B cell (primary cell): ENCODE results near the gene XYLT1. TPM values are rescaled to one million over a fixed set of nuclear protein-coding genes. Genes with fewer than 3 reads are reported as not detected.

Experiments used
- ATAC-seq: fragments of 200-7000 bp; cut with Tn5 transposase; one replicate; pipeline ENCODE4 v1.10.0; 2021; ENCODE audit warnings: low read depth, mild to moderate bottlenecking, moderate number of reproducible peaks, moderate library complexity
- CTCF ChIA-PET: fragments of 350-600 bp; sonication (Branson Sonifier 250); formaldehyde crosslinking; loops from one replicate; lab custom pipeline; 2021; ENCODE audit warnings: antibody characterized with exemption, inconsistent platforms; lab: Charles Lee
- POLR2A ChIA-PET: fragments of 350-600 bp; sonication (Branson Sonifier 250); formaldehyde crosslinking; loops from one replicate; lab custom pipeline; 2021; ENCODE audit warnings: antibody characterized with exemption; lab: Charles Lee
- DNase-seq: peaks from one replicate; pipeline ENCODE4 v3.0.0; 2013
- H2AFZ ChIP-seq: 2 replicates; pipeline ENCODE4 v1.6.1; 2012; ENCODE audit warnings: mild to moderate bottlenecking, low read depth, low read length; ENCODE audit not compliant: insufficient read depth, poor library complexity, severe bottlenecking
- H3K27ac ChIP-seq, 2 donors: 1 replicate in 1 of 2; 2 replicates in 1 of 2; pipeline ENCODE4 v1.5.1; 2012 to 2013; ENCODE audit warnings: low read length in 2 of 2, mild to moderate bottlenecking in 2 of 2, moderate library complexity in 1 of 2
- H3K27me3 ChIP-seq, 4 experiments: fragments of 200-600 bp in 1 of 4; sonication (generic) in 1 of 4; replicated peaks in 1 of 4; 1 replicate in 2 of 4; 2 replicates in 2 of 4; pipeline versions ENCODE4 v1.6.1 to v1.7.0; 2013 to 2016; ENCODE audit warnings: low read length in 3 of 4, mild to moderate bottlenecking in 2 of 4, mixed read lengths in 1 of 4, moderate library complexity in 1 of 4; ENCODE audit not compliant: insufficient read depth in 4 of 4, control insufficient read depth in 3 of 4; ENCODE audit errors: control extremely low read depth in 1 of 4
- H3K36me3 ChIP-seq, 2 experiments: replicated peaks in 1 of 2; 1 replicate in 1 of 2; 2 replicates in 1 of 2; pipeline versions ENCODE4 v1.6.1 to v1.7.1; 2013; ENCODE audit warnings: low read length in 1 of 2; ENCODE audit not compliant: insufficient read depth in 2 of 2, control insufficient read depth in 1 of 2; ENCODE audit errors: control extremely low read depth in 1 of 2, extremely low read depth in 1 of 2
- H3K4me1 ChIP-seq, 2 donors: fragments of 200-600 bp in 1 of 2; sonication (generic) in 1 of 2; 1 replicate in 1 of 2; 2 replicates in 1 of 2; pipeline versions ENCODE4 v1.5.1 to v1.6.1; 2013 to 2017; ENCODE audit warnings: low read length in 2 of 2; ENCODE audit not compliant: control insufficient read depth in 2 of 2, insufficient read depth in 2 of 2
- H3K4me2 ChIP-seq: replicated peaks from 2 replicates; pipeline ENCODE3; 2012; ENCODE audit warnings: mild to moderate bottlenecking, low read depth, low read length; ENCODE audit not compliant: poor library complexity, severe bottlenecking
- H3K4me3 ChIP-seq, 5 experiments: fragments of 200-600 bp in 1 of 5; sonication (generic) in 1 of 5; 1 replicate in 3 of 5; 2 replicates in 2 of 5; pipeline versions ENCODE4 v1.5.1 to v1.7.0; 2011 to 2016; ENCODE audit warnings: low read length in 4 of 5, mild to moderate bottlenecking in 4 of 5, low read depth in 2 of 5, control low read depth in 1 of 5, moderate library complexity in 1 of 5; ENCODE audit not compliant: insufficient read depth in 1 of 5; ENCODE audit errors: control extremely low read depth in 1 of 5, extremely low read depth in 1 of 5
- H3K79me2 ChIP-seq: fragments of 200-600 bp; sonication (generic); one replicate; pipeline ENCODE4 v1.6.0; 2016; ENCODE audit warnings: low read length; ENCODE audit not compliant: control insufficient read depth, insufficient read depth
- H3K9ac ChIP-seq: fragments of 200-600 bp; sonication (generic); 2 replicates; pipeline ENCODE4 v1.6.1; 2017; ENCODE audit warnings: mild to moderate bottlenecking, low read length, moderate library complexity
- H3K9me3 ChIP-seq, 3 donors: one replicate each; pipeline versions ENCODE4 v1.6.1 to v1.7.1; 2013; ENCODE audit warnings: low read length in 2 of 3; ENCODE audit not compliant: control insufficient read depth in 2 of 3, insufficient read depth in 1 of 3; ENCODE audit errors: control extremely low read depth in 1 of 3
- H4K20me1 ChIP-seq: 2 replicates; pipeline ENCODE4 v1.6.0; 2012; ENCODE audit warnings: mild to moderate bottlenecking, low read length; ENCODE audit not compliant: insufficient read depth, control insufficient read depth, poor library complexity, severe bottlenecking
- H3K27ac Mint-ChIP-seq: one replicate; pipeline ENCODE4 v1.8.0; 2021; ENCODE audit warnings: mixed read lengths
- H3K27me3 Mint-ChIP-seq: one replicate; pipeline ENCODE4 v1.8.0; 2021; ENCODE audit warnings: mixed read lengths
- H3K4me1 Mint-ChIP-seq: one replicate; pipeline ENCODE4 v1.8.0; 2021; ENCODE audit warnings: mixed read lengths
- H3K4me3 Mint-ChIP-seq: one replicate; pipeline ENCODE4 v1.8.0; 2021; ENCODE audit warnings: mixed read lengths
- H3K9me3 Mint-ChIP-seq: one replicate; pipeline ENCODE4 v1.8.0; 2022; ENCODE audit warnings: mixed read lengths; ENCODE audit not compliant: insufficient read depth
- EZH2 ChIP-seq: IDR thresholded peaks from 2 replicates; pipeline ENCODE4 v1.6.1; 2012; ENCODE audit warnings: borderline replicate concordance, low read depth, mild to moderate bottlenecking, moderate library complexity, low read length; ENCODE audit not compliant: insufficient read depth, poor library complexity, severe bottlenecking
- WGBS: methylation state at CpG from one replicate; pipeline ENCODE4 v1.1.5; 2013; ENCODE audit warnings: missing lambda C conversion rate; ENCODE audit not compliant: insufficient coverage; 5-methylcytosine and 5-hydroxymethylcytosine counted together
- intact Hi-C: fragments of 100-400 bp; cut with micrococcal nuclease; formaldehyde crosslinking; loops from one replicate; pipeline ENCODE4 v1.10.0; 2022
- polyA plus RNA-seq: library from polyadenylated mRNA; depleted of rRNA; stranded (reverse); fragments of >200 nt; gene quantifications from 2 replicates; pipeline ENCODE4 v1.2.3, GENCODE V29; 2012
- total RNA-seq, 2 donors: library from RNA; stranded (reverse); fragments of 120-200 nt in 1 of 2; gene quantifications; 1 replicate in 1 of 2; 2 replicates in 1 of 2; pipeline versions ENCODE4 v1.2.3 to v1.2.4, GENCODE V29; 2013 to 2022
- TF ChIP-seq, protein P1 (sequence below): fragments of 200-600 bp; IDR thresholded peaks from one replicate; pipeline ENCODE4 v1.8.0; 2022; ENCODE audit warnings: antibody characterized with exemption, mild to moderate bottlenecking

Gene XYLT1
- total and polyA plus RNA-seq, 2 donors (not counting 1 experiment from before 2014, with no cell fraction given) = 8.7 to 59.6 TPM

DNA sequence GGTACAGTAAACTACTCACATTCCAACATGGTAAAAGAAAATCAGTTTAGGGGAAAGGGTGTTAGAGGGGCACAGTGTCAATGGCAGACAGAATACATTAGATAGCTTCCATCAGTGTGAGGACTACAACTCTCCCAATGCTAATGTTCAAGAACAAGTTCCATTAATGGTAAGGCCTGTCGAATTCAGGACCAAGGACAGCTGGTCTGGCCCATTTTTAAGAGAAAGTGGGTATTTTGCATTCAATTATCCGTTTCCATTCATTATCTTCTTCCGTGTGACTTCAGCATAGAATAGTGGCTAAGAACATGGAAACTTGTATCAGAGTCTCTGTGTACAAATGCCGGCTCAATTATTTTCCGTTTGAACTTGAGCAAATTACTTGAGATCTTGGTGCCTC is 98.4 kb downstream of the XYLT1 start:
- intact Hi-C loops = no loop called here
- Mint-ChIP-seq H3K27me3 (no peaks in the 10 kb centered on the region), H3K27ac (peak overlapping the region; percentile 73), H3K9me3 (no peaks in the 10 kb centered on the region), H3K4me1 (peaks cover 84% of the 10 kb centered on the region), H3K4me3 (no peak overlapping the region)
- ATAC-seq = no peak
- ChIA-PET CTCF (interaction anchor here (1.3 to 8.4 kb wide), 3 partner anchors 28 to 71 kb away, joined by 3 to 48 read pairs (median 24); no protein-coding TSS in a partner anchor), POLR2A (interaction anchor here (0.5 kb wide), 1 partner anchor 93 kb away, joined by 8 read pairs; no protein-coding TSS in a partner anchor)
- Histone ChIP-seq H3K4me1 (peaks cover 79 to 86% of the 10 kb centered on the region in 2 donors), H4K20me1 (no peaks in the 10 kb centered on the region), H3K4me2 (no peak overlapping the region), H3K9me3 (peaks cover 0 to under 1% (median 0%) of the 10 kb centered on the region in 3 donors), H3K27ac (no peak overlapping the region), H3K36me3 (no peaks in the 10 kb centered on the region), H3K9ac (no peak overlapping the region), H3K27me3 (no peaks in the 10 kb centered on the region), H2AFZ (no peak overlapping the region), H3K4me3 (no peak overlapping the region), H3K79me2 (peaks cover 52% of the 10 kb centered on the region)
- WGBS = 96% methylated on average over 4 of the region's 5 CpGs
- TF ChIP-seq EZH2 = no peak
- TF ChIP-seq, protein P1, sequence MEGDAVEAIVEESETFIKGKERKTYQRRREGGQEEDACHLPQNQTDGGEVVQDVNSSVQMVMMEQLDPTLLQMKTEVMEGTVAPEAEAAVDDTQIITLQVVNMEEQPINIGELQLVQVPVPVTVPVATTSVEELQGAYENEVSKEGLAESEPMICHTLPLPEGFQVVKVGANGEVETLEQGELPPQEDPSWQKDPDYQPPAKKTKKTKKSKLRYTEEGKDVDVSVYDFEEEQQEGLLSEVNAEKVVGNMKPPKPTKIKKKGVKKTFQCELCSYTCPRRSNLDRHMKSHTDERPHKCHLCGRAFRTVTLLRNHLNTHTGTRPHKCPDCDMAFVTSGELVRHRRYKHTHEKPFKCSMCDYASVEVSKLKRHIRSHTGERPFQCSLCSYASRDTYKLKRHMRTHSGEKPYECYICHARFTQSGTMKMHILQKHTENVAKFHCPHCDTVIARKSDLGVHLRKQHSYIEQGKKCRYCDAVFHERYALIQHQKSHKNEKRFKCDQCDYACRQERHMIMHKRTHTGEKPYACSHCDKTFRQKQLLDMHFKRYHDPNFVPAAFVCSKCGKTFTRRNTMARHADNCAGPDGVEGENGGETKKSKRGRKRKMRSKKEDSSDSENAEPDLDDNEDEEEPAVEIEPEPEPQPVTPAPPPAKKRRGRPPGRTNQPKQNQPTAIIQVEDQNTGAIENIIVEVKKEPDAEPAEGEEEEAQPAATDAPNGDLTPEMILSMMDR = no peak
- no peak for DNase-seq

DNA sequence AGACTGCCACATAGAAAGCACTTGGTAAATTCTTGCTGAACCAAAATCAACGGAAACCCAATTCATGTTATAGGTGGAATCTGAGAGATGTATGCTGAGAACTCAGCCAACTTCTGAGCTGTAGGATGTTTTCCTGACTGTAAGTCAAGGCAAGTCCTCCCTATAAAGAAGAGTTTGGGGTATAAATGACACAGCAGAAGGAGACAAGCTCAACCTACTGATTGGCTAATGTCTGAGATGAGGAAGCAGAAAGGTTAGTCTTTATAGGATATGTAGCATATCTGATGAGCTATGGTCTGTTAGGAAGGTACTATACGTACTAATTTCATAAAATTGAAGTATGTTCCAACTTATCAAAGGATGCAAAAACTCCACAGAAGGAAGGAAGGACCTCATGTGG is 99.5 kb downstream of the XYLT1 start:
- H3K4me1 ChIP-seq = peaks cover 82 to 86% of the 10 kb centered on the region in 2 donors
- intact Hi-C loops = no loop called here
- no peak overlapping the region for H3K9ac ChIP-seq
- H3K9me3 Mint-ChIP-seq = peaks cover 5% of the 10 kb centered on the region
- H3K9me3 ChIP-seq = peaks cover 0 to 4% (median 0%) of the 10 kb centered on the region in 3 donors
- TF ChIP-seq, protein P1 = no peak
- TF ChIP-seq EZH2 = no peak
- ATAC-seq = no peak
- no peak for DNase-seq
- no peaks in the 10 kb centered on the region for H3K27me3 Mint-ChIP-seq
- H3K27ac Mint-ChIP-seq = peak overlapping the region; percentile 96
- peaks cover 47% of the 10 kb centered on the region for H3K79me2 ChIP-seq
- peak overlapping the region; percentile 80 for H3K4me2 ChIP-seq
- ChIA-PET POLR2A (no interaction called here), CTCF (interaction anchor here (3.8 to 8.4 kb wide), 2 partner anchors 45 to 70 kb away, joined by 24 to 48 read pairs; no protein-coding TSS in a partner anchor)
- no CpG with 5 or more reads among the region's 2 CpGs for WGBS
- no peaks in the 10 kb centered on the region for H3K27me3 ChIP-seq
- H4K20me1 ChIP-seq = no peaks in the 10 kb centered on the region
- no peak overlapping the region for H2AFZ ChIP-seq
- peak overlapping the region in 1 of 2 donors; percentile 93 for H3K27ac ChIP-seq
- no peak overlapping the region for H3K4me3 ChIP-seq
- H3K36me3 ChIP-seq = no peaks in the 10 kb centered on the region
- peaks cover 88% of the 10 kb centered on the region for H3K4me1 Mint-ChIP-seq
- peak overlapping the region; percentile 57 for H3K4me3 Mint-ChIP-seq
